Measurements from ENCODE around the gene RALBP1.

- TF ChIP-seq HDGF (IDR thresholded peaks at IDR 0.05; ENCODE audit: borderline replicate concordance) (no peak), L3MBTL2 (conservative IDR thresholded peaks at IDR 0.05) (no peak), ARNT (IDR thresholded peaks at IDR 0.05) (no peak), BHLHE40 (IDR thresholded peaks at IDR 0.05; ENCODE audit: borderline replicate concordance) (no peak)
Observed at GRCh38 chr18:9441061-9441460, 34.3 kb upstream of the RALBP1 start.
